ENCODE results near the gene PDE4B.

DNA sequence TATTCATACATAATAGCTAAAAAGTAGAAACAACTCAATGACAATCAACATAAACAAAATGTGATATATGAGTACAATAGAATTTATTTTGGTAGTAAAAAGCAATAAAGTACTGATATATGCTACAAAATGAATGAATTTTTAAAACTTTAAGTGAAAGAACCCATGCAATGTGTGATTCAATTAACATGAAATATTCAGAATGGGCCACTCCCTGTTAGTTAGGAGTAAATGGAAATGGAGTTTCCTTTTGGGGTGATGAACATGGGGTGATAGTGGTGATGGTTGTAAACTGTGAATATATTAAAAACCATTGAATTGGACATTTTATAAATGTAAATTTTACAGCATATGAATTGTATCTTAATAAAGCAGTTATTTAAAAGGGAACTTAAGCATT, 374.6 kb downstream of the PDE4B start:
- TF ChIP-seq, protein P1, sequence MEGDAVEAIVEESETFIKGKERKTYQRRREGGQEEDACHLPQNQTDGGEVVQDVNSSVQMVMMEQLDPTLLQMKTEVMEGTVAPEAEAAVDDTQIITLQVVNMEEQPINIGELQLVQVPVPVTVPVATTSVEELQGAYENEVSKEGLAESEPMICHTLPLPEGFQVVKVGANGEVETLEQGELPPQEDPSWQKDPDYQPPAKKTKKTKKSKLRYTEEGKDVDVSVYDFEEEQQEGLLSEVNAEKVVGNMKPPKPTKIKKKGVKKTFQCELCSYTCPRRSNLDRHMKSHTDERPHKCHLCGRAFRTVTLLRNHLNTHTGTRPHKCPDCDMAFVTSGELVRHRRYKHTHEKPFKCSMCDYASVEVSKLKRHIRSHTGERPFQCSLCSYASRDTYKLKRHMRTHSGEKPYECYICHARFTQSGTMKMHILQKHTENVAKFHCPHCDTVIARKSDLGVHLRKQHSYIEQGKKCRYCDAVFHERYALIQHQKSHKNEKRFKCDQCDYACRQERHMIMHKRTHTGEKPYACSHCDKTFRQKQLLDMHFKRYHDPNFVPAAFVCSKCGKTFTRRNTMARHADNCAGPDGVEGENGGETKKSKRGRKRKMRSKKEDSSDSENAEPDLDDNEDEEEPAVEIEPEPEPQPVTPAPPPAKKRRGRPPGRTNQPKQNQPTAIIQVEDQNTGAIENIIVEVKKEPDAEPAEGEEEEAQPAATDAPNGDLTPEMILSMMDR (IDR thresholded peaks at IDR 0.05) = no peak
- no peak for TF ChIP-seq POLR2A (IDR thresholded peaks at IDR 0.05)

Measured in vagina (tissue), 2 donors.